ENCODE data around the gene ADTRP.

DNA sequence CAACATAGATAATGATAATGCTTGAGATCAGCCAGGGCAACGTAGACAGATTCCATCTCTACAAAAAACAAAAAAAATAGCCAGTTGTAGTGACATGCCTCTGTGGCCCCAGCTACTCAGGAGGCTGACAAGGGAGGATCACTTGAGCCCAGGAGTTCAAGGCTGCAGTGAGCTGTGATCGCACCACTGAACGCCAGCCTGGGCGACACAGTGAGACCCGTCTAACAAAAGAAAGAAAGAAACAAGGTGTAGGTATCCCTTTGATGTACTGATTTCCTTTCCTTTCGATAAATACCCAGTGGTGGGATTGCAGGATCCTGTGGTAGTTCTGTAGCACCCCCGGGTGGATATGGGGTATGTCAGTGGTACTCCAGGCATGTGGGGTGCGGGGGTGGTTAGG is 48.2 kb upstream of the ADTRP start:
- TF ChIP-seq, protein P1, sequence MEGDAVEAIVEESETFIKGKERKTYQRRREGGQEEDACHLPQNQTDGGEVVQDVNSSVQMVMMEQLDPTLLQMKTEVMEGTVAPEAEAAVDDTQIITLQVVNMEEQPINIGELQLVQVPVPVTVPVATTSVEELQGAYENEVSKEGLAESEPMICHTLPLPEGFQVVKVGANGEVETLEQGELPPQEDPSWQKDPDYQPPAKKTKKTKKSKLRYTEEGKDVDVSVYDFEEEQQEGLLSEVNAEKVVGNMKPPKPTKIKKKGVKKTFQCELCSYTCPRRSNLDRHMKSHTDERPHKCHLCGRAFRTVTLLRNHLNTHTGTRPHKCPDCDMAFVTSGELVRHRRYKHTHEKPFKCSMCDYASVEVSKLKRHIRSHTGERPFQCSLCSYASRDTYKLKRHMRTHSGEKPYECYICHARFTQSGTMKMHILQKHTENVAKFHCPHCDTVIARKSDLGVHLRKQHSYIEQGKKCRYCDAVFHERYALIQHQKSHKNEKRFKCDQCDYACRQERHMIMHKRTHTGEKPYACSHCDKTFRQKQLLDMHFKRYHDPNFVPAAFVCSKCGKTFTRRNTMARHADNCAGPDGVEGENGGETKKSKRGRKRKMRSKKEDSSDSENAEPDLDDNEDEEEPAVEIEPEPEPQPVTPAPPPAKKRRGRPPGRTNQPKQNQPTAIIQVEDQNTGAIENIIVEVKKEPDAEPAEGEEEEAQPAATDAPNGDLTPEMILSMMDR (IDR thresholded peaks at IDR 0.05) = no peak
- TF ChIP-seq POLR2A (IDR thresholded peaks at IDR 0.05) (no peak), EP300 (IDR thresholded peaks at IDR 0.05) (no peak)
